SU-DHL-6 (cell line): ENCODE data around the gene CFAP20DC.

ENCODE experiments used
- CTCF ChIP-seq: fragments of 200-600 bp; sonication (generic); IDR thresholded peaks from one replicate; pipeline ENCODE4 v1.5.1; 2017; ENCODE audit warnings: antibody characterized with exemption, mild to moderate bottlenecking, low read length, moderate library complexity; ENCODE audit not compliant: insufficient read depth, poor library complexity, severe bottlenecking
- EZH2phosphoT487 ChIP-seq: fragments of 200-600 bp; sonication (generic), shearing (Covaris generic); conservative IDR thresholded peaks from 2 replicates; pipeline ENCODE4 v1.6.1; 2018; ENCODE audit warnings: mild to moderate bottlenecking, antibody characterized with exemption, low read length, moderate library complexity, mixed read lengths

- no peak for TF ChIP-seq CTCF
- no peak for TF ChIP-seq EZH2phosphoT487
Observed at GRCh38 chr3:58724336-58724735, 325.5 kb downstream of the CFAP20DC start.
